ENCODE data around the gene IDH1.

- TF ChIP-seq ZFX (IDR thresholded peaks at IDR 0.05) = no peak
- no peak for TF ChIP-seq CTCF (conservative IDR thresholded peaks at IDR 0.05)
Observed at GRCh38 chr2:208192611-208193236, 62.1 kb downstream of the IDH1 start.
